ENCODE measurements around the gene DNAI2.

The DNAI2 gene

GRCh38 chr17:74339537-74340195, 65.6 kb downstream of the DNAI2 start:
- POLR2A ChIA-PET: no interaction called here
- no peak overlapping the region for H3K4me3 ChIP-seq (ENCODE audit: low read depth, low read length)
- CTCF ChIA-PET: no interaction called here
- no peak for TF ChIP-seq CTCF (IDR thresholded peaks at IDR 0.05; ENCODE audit: insufficient read depth, low read length, missing control alignments)
- no peak for DNase-seq (ENCODE audit: low read depth, low spot score)

GRCh38 chr17:74340470-74341023, 66.5 kb downstream of the DNAI2 start:
- TF ChIP-seq CTCF (IDR thresholded peaks at IDR 0.05; ENCODE audit: insufficient read depth, low read length, missing control alignments): no peak
- no peak for DNase-seq (ENCODE audit: low read depth, low spot score)
- ChIA-PET POLR2A (no interaction called here), CTCF (no interaction called here)
- H3K4me3 ChIP-seq (ENCODE audit: low read depth, low read length): no peak overlapping the region

GRCh38 chr17:74342224-74342623, 68.2 kb downstream of the DNAI2 start:
- DNase-seq (ENCODE audit: low read depth, low spot score): no peak
- ChIA-PET CTCF (no interaction called here), POLR2A (no interaction called here)
- no peak overlapping the region for H3K4me3 ChIP-seq (ENCODE audit: low read depth, low read length)
- no peak for TF ChIP-seq CTCF (IDR thresholded peaks at IDR 0.05; ENCODE audit: insufficient read depth, low read length, missing control alignments)

GRCh38 chr17:74343121-74343520, 69.1 kb downstream of the DNAI2 start:
- POLR2A ChIA-PET: interaction anchor here (0.6 kb wide), 1 partner anchor 38 kb away, joined by 3 read pairs; no protein-coding TSS in a partner anchor
- no peak for TF ChIP-seq CTCF (IDR thresholded peaks at IDR 0.05; ENCODE audit: insufficient read depth, low read length, missing control alignments)
- no peak overlapping the region for H3K4me3 ChIP-seq (ENCODE audit: low read depth, low read length)
- CTCF ChIA-PET: no interaction called here
- DNase-seq (ENCODE audit: low read depth, low spot score): no peak

- no peak for TF ChIP-seq CTCF (IDR thresholded peaks at IDR 0.05; ENCODE audit: insufficient read depth, low read length, missing control alignments)
Measured at GRCh38 chr17:74343526-74344284, 69.7 kb downstream of the DNAI2 start.

GRCh38 chr17:74344658-74345057, 70.6 kb downstream of the DNAI2 start:
- POLR2A ChIA-PET: no interaction called here
- no peak for DNase-seq (ENCODE audit: low read depth, low spot score)
- no peak for TF ChIP-seq CTCF (IDR thresholded peaks at IDR 0.05; ENCODE audit: insufficient read depth, low read length, missing control alignments)
- CTCF ChIA-PET: no interaction called here
- H3K4me3 ChIP-seq (ENCODE audit: low read depth, low read length): no peak overlapping the region

More at GRCh38 chr17:74343526-74344284, 69.7 kb downstream of the DNAI2 start:
- ChIA-PET CTCF (no interaction called here), POLR2A (no interaction called here)
- no peak for DNase-seq (ENCODE audit: low read depth, low spot score)
- H3K4me3 ChIP-seq (ENCODE audit: low read depth, low read length): no peak overlapping the region

All from AG04449 (cell line).